ENCODE results near the gene POM121C.
"Not testable (repeated sequence)": the region's sequence is repeated elsewhere in the genome, so short reads cannot be mapped to it uniquely, and the experiment has no call there.

GRCh38 chr7:75518842-75519241, 32.7 kb upstream of the POM121C start:
- not testable (repeated sequence) for TF ChIP-seq POLR2A, CTCF (IDR thresholded peaks at IDR 0.05)

Data from heart left ventricle (tissue), 13 donors.